ENCODE results near the gene MICU1. TPM values are rescaled to one million over a fixed set of nuclear protein-coding genes. Genes with fewer than 3 reads are reported as not detected.

The MICU1 gene
- polyA plus RNA-seq, 2 of the 4 experiments (the other 2 are of a cell fraction), result 54.5 to 58.6 TPM

DNA sequence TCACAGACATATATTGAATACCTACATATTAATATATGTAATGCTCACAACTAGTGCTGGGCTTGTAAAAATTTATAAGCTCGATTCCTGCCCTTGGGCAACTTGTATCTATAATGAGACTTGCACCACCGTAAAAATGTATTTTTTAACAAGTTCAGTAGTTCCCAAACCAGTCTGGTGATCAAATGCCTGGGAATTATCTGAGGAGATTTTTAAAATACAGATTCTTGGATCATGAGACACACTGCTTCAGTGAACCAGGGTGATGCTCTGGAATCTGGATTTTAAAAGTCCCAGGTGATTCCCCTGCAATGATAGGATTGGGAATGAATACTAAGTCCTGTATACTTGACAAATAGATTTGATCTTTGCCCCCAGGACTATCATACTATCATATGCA lies 4.3 kb upstream of the MICU1 start:
- FAIRE-seq (no peak), DNase-seq (ENCODE audit: low read depth in 1 of 2, low spot score in 1 of 2) (no peak), ATAC-seq (no peak)
- no peak overlapping the region for H3K27ac ChIP-seq
- H3K9me3 ChIP-seq, result no peaks in the 10 kb centered on the region
- H3K4me3 ChIP-seq, result no peak overlapping the region
- ChIA-PET CTCF (interaction anchor here (1.1 kb wide), 1 partner anchor 266 kb away, joined by 3 read pairs; no protein-coding TSS in a partner anchor), POLR2A (no interaction called here)
- WGBS (ENCODE audit: missing lambda C conversion rate), result 71% methylated on average over 2 of the region's 2 CpGs
- TF ChIP-seq RAD21 (conservative IDR thresholded peaks at IDR 0.05 in 1 of 2, IDR thresholded peaks at IDR 0.05 in 1 of 2) (no peak), HOXA7 (CRISPR knock-in tag; IDR thresholded peaks at IDR 0.05) (no peak), NPAS2 (CRISPR knock-in tag; IDR thresholded peaks at IDR 0.05; ENCODE audit: borderline replicate concordance) (no peak), CBX2 (IDR thresholded peaks at IDR 0.05; ENCODE audit: borderline replicate concordance, low read depth) (no peak), EHF (CRISPR knock-in tag; IDR thresholded peaks at IDR 0.05) (no peak), FOSB (CRISPR knock-in tag; IDR thresholded peaks at IDR 0.05) (no peak), EP300 (IDR thresholded peaks at IDR 0.05) (no peak), CEBPB (IDR thresholded peaks at IDR 0.05) (no peak), SREBF2 (IDR thresholded peaks at IDR 0.05) (no peak), BHLHE40 (IDR thresholded peaks at IDR 0.05; ENCODE audit: low read depth, low read length) (no peak)
- TF ChIP-seq, protein P1, sequence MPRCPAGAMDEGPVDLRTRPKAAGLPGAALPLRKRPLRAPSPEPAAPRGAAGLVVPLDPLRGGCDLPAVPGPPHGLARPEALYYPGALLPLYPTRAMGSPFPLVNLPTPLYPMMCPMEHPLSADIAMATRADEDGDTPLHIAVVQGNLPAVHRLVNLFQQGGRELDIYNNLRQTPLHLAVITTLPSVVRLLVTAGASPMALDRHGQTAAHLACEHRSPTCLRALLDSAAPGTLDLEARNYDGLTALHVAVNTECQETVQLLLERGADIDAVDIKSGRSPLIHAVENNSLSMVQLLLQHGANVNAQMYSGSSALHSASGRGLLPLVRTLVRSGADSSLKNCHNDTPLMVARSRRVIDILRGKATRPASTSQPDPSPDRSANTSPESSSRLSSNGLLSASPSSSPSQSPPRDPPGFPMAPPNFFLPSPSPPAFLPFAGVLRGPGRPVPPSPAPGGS (IDR thresholded peaks at IDR 0.05), result no peak
- TF ChIP-seq, protein P2, sequence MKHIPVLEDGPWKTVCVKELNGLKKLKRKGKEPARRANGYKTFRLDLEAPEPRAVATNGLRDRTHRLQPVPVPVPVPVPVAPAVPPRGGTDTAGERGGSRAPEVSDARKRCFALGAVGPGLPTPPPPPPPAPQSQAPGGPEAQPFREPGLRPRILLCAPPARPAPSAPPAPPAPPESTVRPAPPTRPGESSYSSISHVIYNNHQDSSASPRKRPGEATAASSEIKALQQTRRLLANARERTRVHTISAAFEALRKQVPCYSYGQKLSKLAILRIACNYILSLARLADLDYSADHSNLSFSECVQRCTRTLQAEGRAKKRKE (CRISPR knock-in tag; IDR thresholded peaks at IDR 0.05; ENCODE audit: low read depth), result no peak
- TF ChIP-seq, protein P3, sequence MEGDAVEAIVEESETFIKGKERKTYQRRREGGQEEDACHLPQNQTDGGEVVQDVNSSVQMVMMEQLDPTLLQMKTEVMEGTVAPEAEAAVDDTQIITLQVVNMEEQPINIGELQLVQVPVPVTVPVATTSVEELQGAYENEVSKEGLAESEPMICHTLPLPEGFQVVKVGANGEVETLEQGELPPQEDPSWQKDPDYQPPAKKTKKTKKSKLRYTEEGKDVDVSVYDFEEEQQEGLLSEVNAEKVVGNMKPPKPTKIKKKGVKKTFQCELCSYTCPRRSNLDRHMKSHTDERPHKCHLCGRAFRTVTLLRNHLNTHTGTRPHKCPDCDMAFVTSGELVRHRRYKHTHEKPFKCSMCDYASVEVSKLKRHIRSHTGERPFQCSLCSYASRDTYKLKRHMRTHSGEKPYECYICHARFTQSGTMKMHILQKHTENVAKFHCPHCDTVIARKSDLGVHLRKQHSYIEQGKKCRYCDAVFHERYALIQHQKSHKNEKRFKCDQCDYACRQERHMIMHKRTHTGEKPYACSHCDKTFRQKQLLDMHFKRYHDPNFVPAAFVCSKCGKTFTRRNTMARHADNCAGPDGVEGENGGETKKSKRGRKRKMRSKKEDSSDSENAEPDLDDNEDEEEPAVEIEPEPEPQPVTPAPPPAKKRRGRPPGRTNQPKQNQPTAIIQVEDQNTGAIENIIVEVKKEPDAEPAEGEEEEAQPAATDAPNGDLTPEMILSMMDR (IDR thresholded peaks at IDR 0.05), result no peak
- 0 out of 3 replicates have a peak, but pooled peaks cover 8% of the 10 kb centered on the region for H3K4me1 ChIP-seq
- H3K4me2 ChIP-seq, result no peak overlapping the region

DNA sequence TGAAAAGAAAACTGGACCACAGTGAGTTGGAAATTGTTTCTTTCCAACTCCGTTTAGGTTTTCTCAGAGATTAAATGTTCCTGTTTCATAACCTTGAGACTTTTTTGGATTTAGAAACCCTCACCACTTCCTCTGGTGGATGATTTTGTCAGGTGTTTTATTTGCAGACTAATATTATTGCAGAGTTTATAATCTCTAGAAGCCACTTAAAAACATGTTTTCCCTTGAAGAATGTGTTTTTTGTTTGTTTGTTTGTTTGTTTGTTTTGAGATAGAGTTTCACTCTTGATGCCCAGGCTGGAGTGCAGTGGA lies 520 bp upstream of the MICU1 start:
- DNase-seq (ENCODE audit: low read depth in 1 of 2, low spot score in 1 of 2), result no peak
- WGBS (ENCODE audit: missing lambda C conversion rate), result 0% methylated on average over 1 of the region's 1 CpG
- Histone ChIP-seq H3K4me2 (peak overlapping the region; percentile 66), H3K9me3 (no peaks in the 10 kb centered on the region), H3K4me1 (peaks cover 17% of the 10 kb centered on the region), H3K27ac (peak overlapping the region; percentile 62 to 85), H3K4me3 (peak overlapping the region; percentile 59)
- ATAC-seq, result no peak
- ChIA-PET POLR2A (interaction anchor here (0.5 to 1.9 kb wide), 5 partner anchors 50 to 263 kb away, joined by 4 to 8 read pairs (median 6); partner anchors contain the start of gene MCU), CTCF (interaction anchor here (1.0 to 1.8 kb wide), 2 partner anchors 46 to 66 kb away, joined by 3 read pairs; no protein-coding TSS in a partner anchor)
- no peak for FAIRE-seq
- TF ChIP-seq ZNF302 (CRISPR knock-in tag; IDR thresholded peaks at IDR 0.05) (0 out of 2 replicates have a peak, but pooled peaks have one; percentile 21), EHF (CRISPR knock-in tag; IDR thresholded peaks at IDR 0.05) (peak; percentile 53; the same call in 1 of the 2 replicates), HOXB13 (CRISPR knock-in tag; IDR thresholded peaks at IDR 0.05; ENCODE audit: low read depth) (no peak)

DNA sequence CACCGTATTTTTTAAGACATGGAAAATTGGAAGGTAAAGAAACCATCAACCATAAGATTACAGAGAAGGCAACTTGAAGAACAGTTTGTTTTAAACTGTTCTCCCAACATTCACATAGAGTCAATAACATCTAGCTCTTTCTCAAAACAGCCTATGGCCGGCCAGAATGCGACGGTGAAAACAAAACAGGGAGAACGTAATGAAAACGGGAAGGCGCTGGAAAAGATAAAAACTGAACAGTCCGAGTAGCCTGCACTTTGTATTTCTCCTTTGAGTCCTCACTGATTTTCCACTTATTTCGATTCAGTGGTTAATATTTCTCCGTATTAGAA lies 637 bp downstream of the MICU1 start:
- ChIA-PET CTCF (interaction anchor here (0.9 to 1.8 kb wide), 5 partner anchors 35 to 209 kb away, joined by 3 to 4 read pairs (median 3); no protein-coding TSS in a partner anchor), POLR2A (interaction anchor here (0.8 to 1.9 kb wide), 8 partner anchors 12 to 262 kb away, joined by 3 to 8 read pairs (median 4); partner anchors contain the start of gene MCU)
- Histone ChIP-seq H3K27ac (peak overlapping the region; percentile 60 to 85), H3K9me3 (no peaks in the 10 kb centered on the region), H3K4me3 (peak overlapping the region; percentile 59), H3K4me2 (peak overlapping the region; percentile 95), H3K4me1 (peaks cover 17% of the 10 kb centered on the region)
- FAIRE-seq (no peak), ATAC-seq (peak; percentile 17 to 48; a peak in 5 of 6 replicates), DNase-seq (ENCODE audit: low read depth in 1 of 2, low spot score in 1 of 2) (no peak)
- 2% methylated on average over 10 of the region's 10 CpGs for WGBS (ENCODE audit: missing lambda C conversion rate)
- TF ChIP-seq, protein P2 (CRISPR knock-in tag; IDR thresholded peaks at IDR 0.05; ENCODE audit: low read depth), result no peak
- TF ChIP-seq JUN (IDR thresholded peaks at IDR 0.05) (0 out of 5 replicates have a peak, but pooled peaks of 1 of the 2 experiments have one; percentile 0), JUNB (IDR thresholded peaks at IDR 0.05) (no peak), SREBF2 (IDR thresholded peaks at IDR 0.05) (no peak), ZSCAN20 (CRISPR knock-in tag; IDR thresholded peaks at IDR 0.05) (no peak)

Measured in A549 (cell line).